ENCODE data around the gene MED27. TPM values are rescaled to one million over a fixed set of nuclear protein-coding genes. Genes with fewer than 3 reads are reported as not detected.
A peak's percentile ranks its signal among the peaks of the same experiment; 100 is the strongest.

MED27 gene
- polyA plus RNA-seq, 1 donor: 13.9 TPM

DNA sequence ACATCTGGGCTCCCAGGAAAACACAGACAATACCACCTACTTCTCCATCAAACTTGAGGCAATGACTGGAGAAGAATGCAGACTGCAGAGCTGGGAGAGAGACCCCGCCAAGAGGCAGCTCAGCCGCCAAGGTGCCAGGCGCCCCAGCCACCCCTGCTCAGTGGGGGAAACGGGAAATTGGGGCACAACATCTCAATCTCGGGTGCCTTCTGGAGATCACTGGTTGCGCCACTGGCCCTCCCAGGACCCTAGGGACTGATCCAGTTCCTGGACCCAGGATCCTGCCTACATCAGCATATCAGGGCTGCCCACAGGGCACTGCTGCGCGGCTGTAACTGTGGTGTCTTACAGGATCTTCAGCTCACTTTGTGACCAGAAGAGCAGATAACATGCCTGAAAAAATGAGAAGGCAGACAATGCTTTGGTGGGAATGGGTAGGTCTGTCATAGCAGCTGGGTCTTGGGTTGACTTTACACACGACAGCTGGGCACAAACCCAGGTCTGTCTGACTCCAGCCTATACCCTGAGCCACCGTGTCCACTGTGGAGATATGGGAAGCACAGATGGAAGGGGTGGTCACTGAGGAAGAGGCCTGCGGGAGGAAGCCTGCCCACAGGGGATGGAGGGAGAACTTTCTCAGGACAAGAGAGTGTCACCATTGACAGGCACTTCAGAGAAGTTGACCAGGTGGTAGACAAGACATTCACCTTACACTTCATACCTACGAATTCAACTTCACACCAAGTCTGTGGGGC lies 204.6 kb downstream of the MED27 start:
- DNase-seq: no peak

DNA sequence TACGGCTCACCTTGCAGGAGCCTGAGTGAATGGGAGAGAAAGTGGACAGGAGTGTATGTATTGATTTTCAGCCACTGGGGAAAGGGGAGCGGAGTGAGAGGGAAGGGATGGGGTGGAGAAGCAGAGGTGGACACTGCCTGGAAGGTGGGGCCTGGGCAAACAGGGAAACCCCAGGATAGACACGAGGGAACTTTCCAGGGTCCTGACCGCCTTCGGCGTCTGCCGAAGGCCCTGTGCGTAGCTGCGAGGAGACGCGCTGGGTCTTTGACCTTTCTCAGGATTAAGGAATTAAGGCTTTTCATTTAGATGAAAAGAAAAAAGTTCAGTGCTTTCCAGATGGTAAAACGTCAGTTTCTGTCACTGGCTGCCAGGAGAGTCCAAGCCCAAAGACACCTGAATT lies 205.2 kb downstream of the MED27 start:
- no peak for DNase-seq

DNA sequence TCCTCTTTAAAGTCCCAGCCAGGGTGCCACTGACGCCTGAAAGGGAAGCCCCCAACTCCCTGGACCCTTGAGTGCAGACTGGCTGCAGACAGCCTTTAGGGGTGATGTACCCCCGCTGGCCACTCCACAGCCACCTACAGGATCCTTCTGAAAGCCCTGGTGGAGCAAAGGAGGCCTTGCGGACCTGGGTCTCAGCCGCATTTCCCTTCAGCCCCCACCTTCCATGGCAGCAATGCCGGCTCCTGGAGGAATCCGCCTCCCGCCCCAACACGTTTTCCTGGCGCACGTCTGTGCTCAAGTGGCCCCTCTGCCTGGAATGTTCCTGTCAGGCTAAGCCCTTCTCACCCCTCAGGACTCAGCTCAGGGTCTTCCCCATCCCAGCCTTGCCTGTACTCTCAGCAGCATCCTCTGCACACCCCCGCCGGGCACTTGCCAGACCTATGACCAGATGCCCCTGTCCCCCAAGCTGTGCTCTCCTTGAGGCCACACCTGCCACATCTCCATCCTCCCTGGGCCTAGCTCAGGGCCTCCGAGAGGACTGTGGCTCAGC lies 205.7 kb downstream of the MED27 start:
- DNase-seq: no peak

DNA sequence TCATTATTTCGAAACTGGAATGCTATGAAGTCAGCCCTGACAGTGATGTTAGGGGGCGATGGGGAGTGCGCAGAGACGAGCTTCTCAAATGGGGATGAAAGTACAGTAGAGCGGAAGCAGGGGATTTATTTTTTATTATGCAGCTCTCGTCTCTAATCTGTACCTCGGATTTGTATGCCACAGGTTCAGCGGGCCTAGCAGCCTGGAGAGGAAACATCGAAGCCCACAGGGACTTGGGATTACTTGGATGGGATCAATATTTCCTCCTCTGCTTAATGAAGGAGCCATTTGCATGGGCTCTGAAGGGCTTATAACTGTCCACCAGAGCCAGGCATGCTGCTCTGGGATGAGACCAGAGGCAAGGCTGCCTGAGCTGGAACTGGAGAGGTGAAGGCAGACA lies 206.3 kb downstream of the MED27 start:
- DNase-seq: no peak

DNA sequence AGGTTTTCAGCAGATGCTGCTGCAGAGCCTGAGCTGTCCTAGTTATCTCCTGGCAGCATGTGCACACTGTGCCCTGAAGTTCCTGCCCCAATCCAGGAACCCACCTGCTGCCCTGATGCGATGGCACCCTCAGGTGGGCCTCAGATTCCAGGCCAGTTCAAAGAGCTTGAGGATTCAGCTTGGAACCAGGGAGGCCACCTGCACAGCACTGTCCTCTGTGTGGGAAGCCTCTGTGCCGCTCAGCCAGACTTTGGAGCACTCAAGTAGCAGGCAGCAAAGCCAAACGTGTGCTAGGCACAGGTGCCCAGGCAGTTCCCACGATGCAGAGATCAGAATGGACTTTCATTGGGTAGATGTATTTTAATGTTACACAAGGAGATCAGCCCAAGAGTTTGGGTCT lies 207.0 kb downstream of the MED27 start:
- no peak for DNase-seq

DNA sequence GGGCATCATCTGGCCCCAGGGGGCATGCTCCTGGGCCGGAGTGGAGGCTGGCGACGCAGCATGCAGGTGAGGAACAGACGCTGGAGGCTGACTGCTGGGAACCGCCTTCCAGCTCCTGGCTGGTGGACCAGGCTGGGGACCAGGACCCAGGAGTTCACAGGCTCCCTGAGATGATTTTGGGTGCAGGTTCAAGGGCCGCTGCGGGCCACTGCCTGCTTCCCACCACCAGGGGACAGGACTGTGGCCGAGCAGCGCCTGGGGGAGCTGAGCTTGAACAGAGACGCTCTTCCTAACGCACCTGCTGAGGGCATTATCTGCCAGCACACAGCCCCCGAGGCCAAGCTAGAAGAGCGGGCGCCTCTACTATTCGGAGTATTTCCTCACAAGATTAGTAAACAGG lies 207.7 kb downstream of the MED27 start:
- no peak for DNase-seq

DNA sequence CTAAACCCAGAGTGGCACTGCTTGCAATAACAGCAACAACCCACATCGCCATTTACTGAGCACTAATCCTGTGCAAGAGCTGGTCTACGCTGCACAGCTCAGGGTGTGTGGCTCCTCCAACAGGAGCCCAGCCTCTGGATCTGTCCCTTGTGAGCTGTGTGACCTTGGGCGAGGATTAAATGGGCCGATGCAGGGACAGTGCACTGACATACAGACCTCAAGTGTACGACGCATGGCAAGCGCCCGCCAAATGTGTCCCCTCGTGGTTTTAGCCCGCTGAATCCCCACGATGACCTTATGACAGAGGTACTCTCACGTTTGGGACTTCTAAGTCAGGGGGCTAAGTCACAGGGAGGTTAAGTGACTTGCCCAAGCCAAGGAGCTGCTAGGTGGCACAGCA lies 209.5 kb downstream of the MED27 start:
- DNase-seq: no peak

DNA sequence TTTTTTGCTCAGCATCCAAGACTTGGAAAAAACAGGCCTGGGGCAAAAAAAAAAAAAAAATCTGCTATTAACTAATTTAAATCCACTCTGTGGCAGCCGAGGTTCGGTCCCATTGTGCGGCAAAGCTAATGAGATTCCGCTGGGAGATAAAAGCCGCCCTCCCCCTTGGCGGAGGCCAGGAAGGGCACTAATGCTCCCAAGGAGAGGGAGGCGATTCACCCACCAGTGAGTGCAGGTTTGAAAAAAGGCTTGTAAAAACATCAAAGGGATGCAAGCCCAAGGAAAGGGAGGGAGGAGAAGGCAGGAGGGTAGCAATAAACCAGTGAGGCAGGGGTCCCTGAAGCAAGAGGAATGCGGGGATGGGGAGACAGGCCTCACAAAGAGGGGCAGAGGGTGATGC lies 210.3 kb downstream of the MED27 start:
- DNase-seq: no peak

DNA sequence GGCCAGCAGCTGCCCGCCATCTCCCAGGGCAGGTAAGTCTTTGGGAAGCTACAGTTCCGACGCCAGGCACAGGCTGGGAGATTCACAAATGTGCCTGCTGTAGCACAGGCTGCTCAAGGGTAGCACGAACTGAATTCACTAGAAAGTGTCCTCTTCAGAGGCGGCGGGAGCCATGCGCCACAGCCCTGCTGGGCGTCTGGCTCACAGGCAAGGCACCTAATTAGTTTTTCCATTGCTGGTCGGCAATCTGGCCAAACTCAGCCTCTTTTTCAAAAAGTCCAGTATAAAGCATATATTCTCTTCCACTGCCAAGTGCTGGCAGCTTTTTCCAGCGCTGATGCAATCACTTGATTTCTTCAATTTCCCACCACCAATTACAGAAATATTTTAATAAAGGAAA lies 210.9 kb downstream of the MED27 start:
- peak; percentile 62 for DNase-seq

DNA sequence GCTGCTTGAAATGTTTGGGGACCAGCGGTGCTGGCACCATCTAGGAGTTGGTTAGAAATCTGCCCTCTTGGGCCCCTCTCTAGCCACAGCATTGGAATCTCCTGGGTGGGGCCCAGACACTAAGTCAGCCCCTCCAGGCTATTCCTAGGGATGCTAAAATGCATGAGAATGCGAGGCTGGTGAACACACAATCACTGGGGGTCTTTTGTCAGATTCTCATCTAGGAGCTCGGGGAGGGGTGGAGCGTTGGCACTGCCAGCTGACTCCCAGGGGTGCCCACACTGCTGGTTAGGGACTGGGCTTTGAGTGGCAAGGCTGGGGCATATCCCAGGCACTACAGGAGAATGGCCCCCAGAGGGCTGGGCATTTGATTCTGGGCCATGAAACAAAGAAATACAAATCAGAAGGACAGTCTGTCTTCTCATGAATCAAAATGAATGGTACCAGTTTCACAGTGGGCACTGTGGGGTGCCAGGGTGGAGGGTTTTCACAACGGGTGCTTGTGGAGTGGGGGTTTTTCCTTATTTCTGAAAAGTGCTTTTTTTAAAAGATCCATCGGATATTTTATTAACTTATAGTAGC lies 212.0 kb downstream of the MED27 start:
- no peak for DNase-seq

DNA sequence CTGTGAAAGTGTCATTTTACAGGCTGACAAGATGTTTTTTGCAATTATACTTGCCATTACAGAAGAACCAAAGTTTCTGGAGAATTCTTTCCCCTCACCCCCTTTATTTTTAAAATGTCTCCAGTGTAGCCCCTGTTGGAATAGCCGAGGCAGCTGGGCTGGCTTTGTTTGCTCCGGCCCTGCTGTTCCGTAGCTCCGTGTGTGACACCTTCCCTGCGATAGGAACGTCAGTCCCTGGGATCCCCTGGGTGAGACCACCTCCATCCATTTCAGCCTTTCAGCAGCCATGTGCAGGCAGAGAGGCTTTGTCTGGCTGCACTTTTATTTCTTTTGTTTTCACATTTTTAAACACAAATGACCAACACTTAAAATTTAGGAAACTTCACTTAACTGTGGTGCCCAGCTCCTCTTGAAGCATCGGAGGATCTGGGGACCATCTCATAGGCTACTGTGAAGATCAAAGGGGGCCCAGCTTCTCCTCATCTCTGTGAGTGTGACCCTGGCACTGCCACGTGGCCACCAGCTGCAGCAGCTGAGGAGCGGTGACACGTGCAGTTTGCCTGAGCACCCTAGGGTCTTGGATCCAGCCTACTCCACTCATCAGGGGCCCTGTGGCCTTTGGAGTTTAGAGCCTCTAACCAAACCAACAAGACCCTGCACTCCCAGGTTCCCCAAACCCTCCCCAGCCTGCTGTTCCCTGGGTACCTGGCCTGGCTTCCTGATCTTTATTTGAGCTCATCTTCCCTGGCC lies 214.0 kb downstream of the MED27 start:
- DNase-seq: no peak

DNA sequence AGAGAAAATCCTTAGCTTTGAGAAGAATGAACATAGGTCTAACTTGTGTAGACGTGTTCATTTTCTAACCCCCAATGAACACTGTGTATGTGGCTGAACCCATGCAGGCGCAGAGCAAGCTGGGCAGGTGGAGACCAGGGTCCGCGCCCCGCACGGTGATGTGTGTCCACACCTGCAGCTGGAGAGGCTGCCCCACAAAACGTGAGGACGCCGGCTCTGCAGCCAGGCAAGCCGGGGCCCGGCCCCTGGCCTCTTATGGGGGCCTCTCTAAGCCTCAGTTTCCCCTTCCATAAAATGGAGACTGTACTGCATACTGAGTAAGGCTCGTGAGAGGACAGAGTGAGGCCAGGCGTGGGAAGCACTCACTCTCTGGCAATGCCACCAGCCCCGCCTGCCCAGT lies 215.1 kb downstream of the MED27 start:
- DNase-seq: no peak

DNA sequence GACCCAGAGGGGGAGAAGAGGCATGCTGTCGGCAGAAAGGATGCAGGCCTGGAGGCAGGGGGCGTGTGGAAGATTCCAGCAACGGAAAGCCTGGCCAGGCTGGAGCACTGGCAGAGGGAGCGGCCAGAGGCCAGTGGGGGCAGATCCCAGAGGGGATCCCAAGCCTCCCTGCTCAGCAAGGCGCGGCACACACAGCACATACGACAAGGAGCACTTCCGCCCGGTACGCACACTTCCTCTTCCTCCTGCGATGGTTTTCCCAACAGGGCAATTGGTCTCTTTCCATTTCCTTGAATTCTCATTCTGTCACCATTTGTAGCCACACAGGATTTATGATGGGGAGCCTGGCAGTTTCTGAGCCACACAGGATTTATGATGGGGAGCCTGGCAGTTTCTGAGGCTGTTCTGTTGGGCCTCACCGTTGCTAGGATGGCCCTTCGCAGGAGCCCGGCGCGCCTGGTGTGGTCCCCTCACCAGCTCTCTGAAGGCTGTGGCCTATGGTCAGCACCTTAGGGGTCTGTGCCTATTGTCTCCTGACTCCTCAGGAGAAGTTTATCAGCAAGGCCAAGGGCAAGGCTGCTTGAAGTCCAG lies 216.3 kb downstream of the MED27 start:
- DNase-seq: no peak

DNA sequence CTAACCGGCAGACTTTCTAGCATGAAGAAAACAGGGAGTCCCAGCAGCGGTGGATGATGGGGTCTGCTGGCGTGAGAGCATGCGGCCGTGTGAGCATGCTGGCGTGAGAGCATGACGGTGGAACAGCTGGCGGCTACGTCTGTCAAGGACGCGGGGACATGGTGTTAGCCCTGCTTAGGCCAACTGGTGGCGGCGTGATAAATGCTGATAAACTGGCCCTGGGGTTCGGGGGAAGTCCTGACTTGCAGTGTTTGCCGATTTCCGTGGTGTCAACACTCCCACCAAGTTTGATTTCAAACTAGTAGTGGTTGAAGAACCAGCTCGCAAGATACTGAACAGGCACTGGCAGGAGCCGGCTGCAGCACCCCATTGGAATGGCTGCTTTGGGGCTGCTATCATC lies 217.4 kb downstream of the MED27 start:
- no peak for DNase-seq

DNA sequence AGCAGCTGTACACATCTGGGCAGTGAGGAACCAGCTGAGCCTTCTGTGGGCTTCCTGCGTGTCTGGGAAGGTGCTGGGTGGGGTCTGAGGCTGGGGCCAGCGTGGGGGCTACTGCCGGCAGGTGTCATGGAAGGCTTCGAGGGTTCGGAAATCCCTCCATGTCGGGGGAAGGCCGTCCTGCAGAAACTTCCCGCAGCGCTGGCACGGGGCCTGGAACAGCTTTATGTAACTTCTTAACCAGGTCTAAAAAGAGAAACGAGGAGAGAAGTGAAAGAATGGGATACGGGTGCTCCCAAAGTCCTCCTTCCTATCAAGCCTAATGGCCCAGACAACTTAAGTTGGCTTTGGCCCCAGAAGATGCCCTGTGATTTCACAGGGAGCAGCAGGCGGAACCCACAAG lies 219.2 kb downstream of the MED27 start:
- no peak for DNase-seq

DNA sequence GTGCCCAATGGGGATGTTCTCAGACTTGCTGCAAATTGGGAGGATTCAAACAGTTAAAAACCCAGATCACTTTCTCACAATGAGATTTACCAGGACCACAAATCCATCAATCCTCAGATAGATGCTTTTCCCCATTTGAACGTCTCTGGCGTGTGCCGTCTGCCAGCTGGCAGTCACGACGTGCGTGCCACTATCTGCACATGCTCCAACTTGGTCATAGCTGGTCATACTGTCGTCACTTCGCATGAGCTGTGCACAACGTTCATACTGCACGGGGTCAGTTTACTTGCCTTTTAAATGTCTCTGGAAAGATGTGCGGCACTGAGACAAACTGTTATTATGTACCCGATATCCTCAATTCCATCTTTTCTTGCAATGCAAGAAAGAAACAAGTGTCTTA lies 221.5 kb downstream of the MED27 start:
- no peak for DNase-seq

DNA sequence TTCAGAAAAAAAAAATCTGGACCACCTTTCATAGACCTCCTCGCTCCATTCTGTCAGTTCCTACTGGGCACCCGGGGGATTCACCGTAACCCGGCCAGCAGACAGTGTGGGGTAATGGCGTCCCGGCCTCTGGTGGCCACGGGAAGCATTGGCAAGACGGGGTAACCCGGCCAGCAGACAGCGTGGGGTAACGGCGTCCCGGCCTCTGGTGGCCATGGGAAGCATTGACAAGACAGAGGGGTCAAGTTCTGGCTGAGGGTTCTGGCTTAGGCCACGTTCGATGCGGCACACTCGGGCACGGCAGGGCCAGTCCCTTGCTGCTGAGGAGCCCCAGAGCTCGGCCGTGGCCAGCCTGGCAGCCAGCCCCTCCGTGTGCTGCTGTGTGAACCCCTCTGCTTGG lies 223.6 kb downstream of the MED27 start:
- DNase-seq: no peak

DNA sequence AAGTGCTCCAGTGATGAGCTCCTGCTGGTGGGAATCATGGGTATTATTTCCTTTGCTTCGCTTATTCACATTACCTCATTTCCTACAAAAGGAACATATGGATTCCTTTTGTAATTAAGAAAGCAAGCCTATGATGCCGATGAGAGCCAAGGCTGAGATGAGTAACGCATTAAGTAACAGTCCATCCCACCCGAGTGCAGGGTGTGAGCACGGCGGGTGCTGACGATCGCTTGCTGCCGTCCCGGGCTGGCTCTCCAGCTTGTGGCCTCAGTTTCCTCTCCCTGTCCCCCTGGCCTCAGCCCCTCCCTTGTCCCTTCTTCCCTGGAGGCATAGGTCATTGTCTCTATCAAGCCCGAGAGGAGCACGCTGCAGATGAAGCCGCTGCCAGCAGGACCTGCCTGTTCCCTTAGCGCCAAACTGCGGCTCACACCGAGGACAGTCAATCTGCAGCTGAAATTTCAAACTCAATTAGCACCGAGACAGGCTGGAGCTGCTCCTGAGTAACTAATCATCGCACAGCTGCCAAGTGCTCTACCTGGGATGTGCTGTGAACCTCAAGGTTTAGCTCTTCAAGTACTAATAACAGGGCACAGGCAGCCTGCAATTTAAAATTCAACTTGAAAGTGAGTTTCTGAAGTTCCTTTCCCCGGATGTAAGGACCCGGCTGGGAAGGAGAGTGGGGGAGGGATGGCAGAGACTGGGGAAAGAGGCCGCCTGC lies 224.6 kb downstream of the MED27 start:
- DNase-seq: no peak

DNA sequence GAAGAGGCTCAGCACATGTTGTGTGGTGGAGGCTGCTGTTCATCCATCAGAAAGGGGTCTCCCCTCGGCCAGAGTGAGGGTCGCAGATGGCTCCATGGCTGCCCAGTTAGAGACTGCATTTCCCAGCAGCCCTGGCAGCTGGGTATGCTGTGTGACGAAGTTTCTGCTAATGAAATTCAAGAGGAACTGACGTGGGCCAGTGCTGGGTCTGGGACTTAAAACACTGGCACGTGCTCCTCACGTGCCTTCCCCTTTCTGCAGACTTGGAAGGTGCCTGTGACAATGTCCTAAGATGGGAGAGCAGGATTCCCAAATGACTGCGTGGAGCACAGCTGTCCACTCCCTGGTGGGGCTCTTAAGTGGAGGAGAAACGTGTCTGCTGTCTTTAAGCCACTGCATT lies 225.3 kb downstream of the MED27 start:
- peak; percentile 62 for DNase-seq

DNA sequence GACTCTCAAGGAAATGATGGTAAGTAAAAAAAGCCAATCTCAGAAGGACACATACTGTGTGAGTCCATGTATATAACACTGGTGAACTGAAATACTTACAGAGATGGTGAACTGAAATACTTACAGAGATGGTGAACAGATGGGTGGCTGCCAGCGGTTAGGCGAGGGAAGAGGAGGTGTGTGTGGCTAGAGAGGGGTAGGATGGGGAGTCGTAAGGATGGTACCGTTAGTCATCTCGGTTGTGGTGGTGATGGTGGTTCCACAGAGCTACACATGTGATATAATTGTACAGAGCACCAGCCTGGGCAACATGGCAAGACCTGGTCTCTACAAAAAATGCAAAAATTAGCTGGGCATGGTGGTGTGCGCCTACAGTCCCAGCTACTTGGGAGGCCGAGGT lies 226.2 kb downstream of the MED27 start:
- no peak for DNase-seq

DNA sequence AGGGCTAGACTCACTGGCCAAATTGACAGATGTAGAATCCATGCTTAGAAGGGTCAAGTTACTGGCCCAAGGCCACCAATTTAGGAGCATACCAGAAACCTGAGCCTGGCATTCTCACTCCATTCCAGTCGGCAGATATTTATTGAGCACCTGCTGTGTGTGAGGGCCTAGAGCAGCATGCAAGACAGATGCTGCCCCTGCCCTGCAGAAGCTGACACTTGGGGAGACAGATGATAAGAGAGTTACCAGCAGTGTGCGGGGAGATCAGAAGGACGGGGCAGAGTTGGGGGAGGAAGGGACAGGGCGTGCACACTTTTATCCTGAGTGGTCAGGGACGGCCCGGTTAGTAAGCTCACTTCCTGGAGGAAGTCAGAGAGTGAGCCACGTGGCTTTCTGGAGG lies 228.3 kb downstream of the MED27 start:
- no peak for DNase-seq

DNA sequence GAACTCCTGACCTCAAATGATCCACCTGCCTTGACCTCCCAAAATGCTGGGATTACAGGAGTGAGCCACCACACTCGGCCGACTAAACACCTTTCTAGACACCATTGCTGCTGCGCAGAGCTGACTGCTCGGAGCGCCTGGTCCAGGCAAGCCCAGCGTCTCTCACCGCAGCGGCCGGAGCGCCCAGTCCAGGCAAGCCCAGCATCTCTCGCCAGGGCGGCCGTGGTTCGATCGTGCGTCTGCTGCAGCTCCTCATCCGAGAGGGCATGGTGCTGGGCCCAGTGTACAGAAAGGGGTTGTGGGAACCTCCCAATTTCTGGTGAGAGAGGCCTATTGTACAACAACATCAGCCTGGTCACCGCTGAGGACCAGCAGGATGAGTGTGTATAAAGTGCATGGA lies 230.3 kb downstream of the MED27 start:
- DNase-seq: no peak

Data from hindlimb muscle (tissue), 1 donor.